K562 (cell line): ENCODE data around the gene MAP3K6. TPM values are rescaled to one million over a fixed set of nuclear protein-coding genes. Genes with fewer than 3 reads are reported as not detected.

Experiments used
- ATAC-seq: fragments of 200-7000 bp; cut with Tn5 transposase; 3 replicates; pipeline ENCODE4 v1.9.1; 2020; ENCODE audit warnings: moderate library complexity
- BruUV-seq: library from RNA; stranded (reverse); fragments of 400-500 nt; replicated peaks from 2 replicates; lab custom pipeline; 2021; lab: Mats Ljungman, UMichigan
- CTCF ChIA-PET: fragments of 300-600 bp; formaldehyde crosslinking; extraction: SDS; loops from one replicate; lab custom pipeline; 2021; ENCODE audit warnings: low intra/inter-chr PET ratio; lab: Yijun Ruan, JAX
- POLR2A ChIA-PET: fragments of 300-600, 350-650 bp; sonication (Branson Sonifier 250); formaldehyde crosslinking; extraction: SDS; loops from one replicate; lab custom pipeline; 2021; ENCODE audit warnings: antibody characterized with exemption, inconsistent platforms; lab: Yijun Ruan, JAX
- DNase-seq, 4 experiments: peaks; one replicate each; pipeline versions ENCODE4 v3.0.0 to v3.0.0-alpha.2; 2011 to 2018; ENCODE audit warnings: low spot score in 3 of 4, mixed read lengths in 3 of 4; ENCODE audit errors: extremely low read depth in 1 of 4
- FAIRE-seq: peaks from 2 replicates; lab custom pipeline; 2011; peaks lifted over from hg19 to GRCh38; lab: Jason Lieb, UNC
- H2AFZ ChIP-seq: 2 replicates; pipeline ENCODE4 v1.6.0; 2011; ENCODE audit warnings: low read depth, low read length, control low read depth, inconsistent platforms
- H3K27ac ChIP-seq: fragments of 200-600 bp; 3 replicates; pipeline ENCODE4 v1.8.0; 2011; ENCODE audit warnings: low read depth, mild to moderate bottlenecking, control low read depth, inconsistent platforms, low read length, moderate library complexity, mixed read lengths; ENCODE audit errors: extremely low read depth
- H3K27me3 ChIP-seq, 2 experiments: fragments of 300-600 bp in 1 of 2; 2 replicates in 1 of 2; 3 replicates in 1 of 2; pipeline versions ENCODE4 v1.6.0 to v1.8.0; 2011; ENCODE audit warnings: inconsistent platforms in 2 of 2, low read length in 2 of 2, mild to moderate bottlenecking in 1 of 2, mixed read lengths in 1 of 2, moderate library complexity in 1 of 2; ENCODE audit not compliant: control insufficient read depth in 2 of 2, insufficient read depth in 2 of 2
- H3K36me3 ChIP-seq: fragments of 300-600 bp; 3 replicates; pipeline ENCODE4 v1.8.0; 2011; ENCODE audit warnings: mild to moderate bottlenecking, low read length, inconsistent platforms; ENCODE audit not compliant: control insufficient read depth, insufficient read depth
- H3K4me1 ChIP-seq, 2 experiments: fragments of 200-600 bp in 1 of 2; replicated peaks in 1 of 2; 2 replicates in 1 of 2; 3 replicates in 1 of 2; pipeline versions ENCODE4 v1.5.1 to v1.8.0; 2011; ENCODE audit warnings: inconsistent platforms in 2 of 2, low read length in 2 of 2, mild to moderate bottlenecking in 1 of 2, mixed read lengths in 1 of 2, moderate library complexity in 1 of 2; ENCODE audit not compliant: control insufficient read depth in 2 of 2, insufficient read depth in 2 of 2
- H3K4me2 ChIP-seq: 2 replicates; pipeline ENCODE4 v1.6.1; 2011; ENCODE audit warnings: low read length, control low read depth, inconsistent platforms, mixed read lengths; ENCODE audit not compliant: insufficient read depth
- H3K4me3 ChIP-seq: fragments of 200-600 bp; sonication (generic), shearing (Covaris generic); 2 replicates; pipeline ENCODE4 v1.5.1; 2016; ENCODE audit warnings: control low read depth, inconsistent platforms
- H3K79me2 ChIP-seq: fragments of 200-600 bp; 3 replicates; pipeline ENCODE4 v1.8.0; 2011; ENCODE audit warnings: low read length, inconsistent platforms; ENCODE audit not compliant: control insufficient read depth, insufficient read depth
- H3K9ac ChIP-seq, 2 experiments: 2 replicates each; pipeline versions ENCODE4 v1.6.0 to v1.6.1; 2011; ENCODE audit warnings: low read depth in 2 of 2, low read length in 2 of 2, control low read depth in 1 of 2, inconsistent platforms in 1 of 2, mild to moderate bottlenecking in 1 of 2, mixed read lengths in 1 of 2; ENCODE audit not compliant: insufficient read depth in 1 of 2
- H3K9me1 ChIP-seq: one replicate; pipeline ENCODE4 v1.6.0; 2011; ENCODE audit warnings: inconsistent platforms, mild to moderate bottlenecking, low read length, moderate library complexity; ENCODE audit not compliant: control insufficient read depth, insufficient read depth
- H3K9me3 ChIP-seq: replicated peaks from 2 replicates; pipeline ENCODE4 v1.5.1; 2011; ENCODE audit warnings: low read depth, low read length, inconsistent platforms; ENCODE audit not compliant: control insufficient read depth, insufficient read depth
- H4K20me1 ChIP-seq: replicated peaks from 2 replicates; pipeline ENCODE4 v1.6.1; 2011; ENCODE audit warnings: low read length, inconsistent platforms, mixed read lengths; ENCODE audit not compliant: control insufficient read depth, insufficient read depth
- BRD4 ChIP-seq: fragments of 200-600 bp; sonication (generic); IDR thresholded peaks from 2 replicates; pipeline ENCODE4 v1.6.1; 2017; ENCODE audit warnings: inconsistent platforms
- EGR1 ChIP-seq: fragments of 450-650 bp; conservative IDR thresholded peaks from 2 replicates; pipeline ENCODE4 v1.6.1; 2017; ENCODE audit warnings: mild to moderate bottlenecking
- FOXO4 ChIP-seq: fragments of 450-650 bp; formaldehyde crosslinking; IDR thresholded peaks from 2 replicates; pipeline ENCODE4 v1.4.0; 2020; ENCODE audit warnings: mild to moderate bottlenecking, moderate library complexity
- HCFC1 ChIP-seq: IDR thresholded peaks from 2 replicates; pipeline ENCODE4 v1.6.1; 2012; ENCODE audit warnings: low read depth, low read length, improper control_type of control experiment
- HLTF ChIP-seq: fragments of 450-650 bp; IDR thresholded peaks from 2 replicates; pipeline ENCODE4 v1.6.1; 2016
- POLR2B ChIP-seq: fragments of 450-650 bp; IDR thresholded peaks from 2 replicates; pipeline ENCODE4 v1.6.1; 2018; ENCODE audit warnings: low read depth; ENCODE audit not compliant: partially characterized antibody
- RERE ChIP-seq: sonication (generic); formaldehyde crosslinking; IDR thresholded peaks from 2 replicates; pipeline ENCODE4 v1.8.0; 2023; ENCODE audit warnings: missing genetic modification reagents, mild to moderate bottlenecking, borderline replicate concordance
- SMC3 ChIP-seq: conservative IDR thresholded peaks from 2 replicates; pipeline ENCODE4 v1.6.1; 2011; ENCODE audit warnings: low read depth, low read length, improper control_type of control experiment; ENCODE audit not compliant: insufficient read depth
- TSC22D4 ChIP-seq: fragments of 450-650 bp; IDR thresholded peaks from 2 replicates; pipeline ENCODE4 v1.6.1; 2016; ENCODE audit warnings: missing genetic modification characterization, missing biosample characterization, control low read depth
- ZNF124 ChIP-seq: sonication (generic); formaldehyde crosslinking; IDR thresholded peaks from 2 replicates; pipeline ENCODE4 v1.8.1; 2022; ENCODE audit warnings: missing genetic modification reagents
- ZNF232 ChIP-seq: sonication (generic); formaldehyde crosslinking; IDR thresholded peaks from 2 replicates; pipeline ENCODE4 v1.8.0; 2022; ENCODE audit warnings: mild to moderate bottlenecking, missing genetic modification reagents
- ZNF24 ChIP-seq: fragments of 450-650 bp; IDR thresholded peaks from 2 replicates; pipeline ENCODE4 v1.6.1; 2016
- ZNF354B ChIP-seq: fragments of 250-450 bp; sonication (Bioruptor Pico); IDR thresholded peaks from 2 replicates; pipeline ENCODE4 v1.4.0; 2020
- ZNF511 ChIP-seq: sonication (generic); formaldehyde crosslinking; IDR thresholded peaks from 2 replicates; pipeline ENCODE4 v1.8.0; 2022; ENCODE audit warnings: mild to moderate bottlenecking, missing genetic modification reagents
- ZNF57 ChIP-seq: fragments of 450-650 bp; formaldehyde crosslinking; IDR thresholded peaks from 2 replicates; pipeline ENCODE4 v1.4.0; 2020; ENCODE audit warnings: mild to moderate bottlenecking, moderate library complexity
- ZNF76 ChIP-seq: fragments of 250-450 bp; sonication (Bioruptor Pico); IDR thresholded peaks from 2 replicates; pipeline ENCODE4 v1.4.0; 2020; ENCODE audit warnings: mild to moderate bottlenecking, moderate library complexity, borderline replicate concordance
- WGBS: fragments of 100-300 bp; shearing (Covaris generic); methylation state at CpG from one replicate; pipeline ENCODE4 v1.1.6; 2016; ENCODE audit warnings: low coverage, mixed read lengths; ENCODE audit not compliant: insufficient coverage; ENCODE audit errors: missing lambda C conversion rate; 5-methylcytosine and 5-hydroxymethylcytosine counted together
- in situ Hi-C: fragments of 300-500 bp; cut with MboI; formaldehyde crosslinking; loops from 4 replicates; pipeline ENCODE4 v1.15.0; 2018; ENCODE audit warnings: inconsistent platforms, mixed read lengths
- intact Hi-C: fragments of 100-400 bp; cut with micrococcal nuclease; formaldehyde crosslinking; loops from 2 replicates; pipeline ENCODE4 v1.14.2; 2022
- polyA plus RNA-seq, 8 experiments: library from polyadenylated mRNA; depleted of rRNA in 4 of 8; stranded (reverse) in 5 of 8; unstranded in 3 of 8; fragments of >200 nt; fragmentation: Nextera tagmentation in 2 of 8; fragmentation: Illumina TruSeq in 1 of 8; extraction: Ambion mirVana in 2 of 8; extraction: Trizol in 1 of 8; gene quantifications; 2 replicates each; pipeline versions ENCODE4 v1.2.1 to v1.2.3, GENCODE V29; 2011 to 2014; ENCODE audit warnings: inconsistent platforms in 1 of 8, missing spikeins in 1 of 8
- total RNA-seq, 7 experiments: library from RNA; depleted of rRNA in 6 of 7; stranded (reverse); fragments of >200 nt in 6 of 7; fragmentation: Illumina TruSeq in 2 of 7; extraction: Trizol in 2 of 7; gene quantifications; 2 replicates each; pipeline versions ENCODE4 v1.2.1 to v1.2.3, GENCODE V29; 2011 to 2021; ENCODE audit warnings: low replicate concordance in 1 of 7

MAP3K6 gene
- total and polyA plus RNA-seq, 9 of the 15 experiments (the other 6 are each of a cell fraction or from before 2014, with no cell fraction given) = 0.99 to 21.9 (median 7.0) TPM

- Histone ChIP-seq H3K27me3 (no peaks in the 10 kb centered on the region), H4K20me1 (peaks cover 10% of the 10 kb centered on the region; the same call in 1 of the 2 replicates), H3K4me3 (no peak overlapping the region), H3K4me1 (peaks cover 18 to 72% of the 10 kb centered on the region in 2 experiments), H3K27ac (no peak overlapping the region), H2AFZ (no peak overlapping the region), H3K4me2 (no peak overlapping the region), H3K9me1 (no peaks in the 10 kb centered on the region), H3K9ac (no peak overlapping the region), H3K79me2 (no peaks in the 10 kb centered on the region), H3K9me3 (no peaks in the 10 kb centered on the region), H3K36me3 (peaks cover 4% of the 10 kb centered on the region; the same call in 1 of the 3 replicates)
- ATAC-seq = no peak
- in situ Hi-C loops = no loop called here
- intact Hi-C loops = loop anchor here (10.0 kb wide), 1 partner anchor 167 kb away; no protein-coding TSS in a partner anchor
- no TSS peak for BruUV-seq
- FAIRE-seq = no peak
- CTCF ChIA-PET = no interaction called here
- WGBS = 70% methylated on average over 8 of the region's 8 CpGs
- TF ChIP-seq ZNF57 (CRISPR knock-in tag) (no peak), ZNF24 (no peak), ZNF232 (CRISPR knock-in tag) (no peak), HLTF (no peak), FOXO4 (CRISPR knock-in tag) (no peak), RERE (no peak), POLR2B (no peak), ZNF76 (CRISPR knock-in tag) (no peak), BRD4 (no peak), TSC22D4 (tag) (no peak), SMC3 (no peak), ZNF124 (CRISPR knock-in tag) (no peak), ZNF511 (CRISPR knock-in tag) (no peak), EGR1 (no peak), ZNF354B (CRISPR knock-in tag) (no peak), HCFC1 (no peak)
- DNase-seq = no peak
- POLR2A ChIA-PET = interaction anchor here (0.6 to 1.1 kb wide), 3 partner anchors 9 to 48 kb away, joined by 3 to 5 read pairs (median 3); no protein-coding TSS in a partner anchor
These were observed 5.2 kb downstream of the MAP3K6 start for GRCh38 chr1:27361553-27361952.
